ENCODE measurements around the gene FBXL20. TPM values are rescaled to one million over a fixed set of nuclear protein-coding genes. Genes with fewer than 3 reads are reported as not detected.
A peak's percentile ranks its signal among the peaks of the same experiment; 100 is the strongest.
"Not testable (repeated sequence)": the region's sequence is repeated elsewhere in the genome, so short reads cannot be mapped to it uniquely, and the experiment has no call there.

The FBXL20 gene
- polyA plus RNA-seq, 1 donor, result 16.8 TPM

GRCh38 chr17:39252788-39253460 lies 148.5 kb downstream of the FBXL20 start:
- DNase-seq, result no peak

- no peak for DNase-seq
Observed at GRCh38 chr17:39251997-39252396, 149.4 kb downstream of the FBXL20 start.

DNA sequence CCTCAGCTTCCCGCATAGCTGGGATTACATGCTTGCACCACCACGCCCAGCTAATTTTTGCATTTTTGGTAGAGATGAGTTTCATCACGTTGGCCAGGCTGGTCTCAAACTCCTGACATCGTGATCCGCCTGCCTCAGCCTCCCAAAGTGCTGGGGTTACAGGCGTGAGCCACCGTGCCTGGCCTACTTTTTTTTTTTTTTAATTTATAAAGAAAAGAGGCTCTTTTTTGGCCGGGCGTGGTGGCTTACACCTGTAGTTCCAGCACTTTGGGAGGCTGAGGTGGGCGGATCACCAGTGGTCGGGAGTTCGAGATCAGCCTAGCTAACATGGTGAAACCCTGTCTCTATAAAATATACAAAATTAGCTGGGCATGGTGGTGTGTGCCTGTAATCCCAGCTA lies 151.3 kb downstream of the FBXL20 start:
- not testable (repeated sequence) for DNase-seq

GRCh38 chr17:39246274-39246673 lies 155.2 kb downstream of the FBXL20 start:
- no peak for DNase-seq

DNA sequence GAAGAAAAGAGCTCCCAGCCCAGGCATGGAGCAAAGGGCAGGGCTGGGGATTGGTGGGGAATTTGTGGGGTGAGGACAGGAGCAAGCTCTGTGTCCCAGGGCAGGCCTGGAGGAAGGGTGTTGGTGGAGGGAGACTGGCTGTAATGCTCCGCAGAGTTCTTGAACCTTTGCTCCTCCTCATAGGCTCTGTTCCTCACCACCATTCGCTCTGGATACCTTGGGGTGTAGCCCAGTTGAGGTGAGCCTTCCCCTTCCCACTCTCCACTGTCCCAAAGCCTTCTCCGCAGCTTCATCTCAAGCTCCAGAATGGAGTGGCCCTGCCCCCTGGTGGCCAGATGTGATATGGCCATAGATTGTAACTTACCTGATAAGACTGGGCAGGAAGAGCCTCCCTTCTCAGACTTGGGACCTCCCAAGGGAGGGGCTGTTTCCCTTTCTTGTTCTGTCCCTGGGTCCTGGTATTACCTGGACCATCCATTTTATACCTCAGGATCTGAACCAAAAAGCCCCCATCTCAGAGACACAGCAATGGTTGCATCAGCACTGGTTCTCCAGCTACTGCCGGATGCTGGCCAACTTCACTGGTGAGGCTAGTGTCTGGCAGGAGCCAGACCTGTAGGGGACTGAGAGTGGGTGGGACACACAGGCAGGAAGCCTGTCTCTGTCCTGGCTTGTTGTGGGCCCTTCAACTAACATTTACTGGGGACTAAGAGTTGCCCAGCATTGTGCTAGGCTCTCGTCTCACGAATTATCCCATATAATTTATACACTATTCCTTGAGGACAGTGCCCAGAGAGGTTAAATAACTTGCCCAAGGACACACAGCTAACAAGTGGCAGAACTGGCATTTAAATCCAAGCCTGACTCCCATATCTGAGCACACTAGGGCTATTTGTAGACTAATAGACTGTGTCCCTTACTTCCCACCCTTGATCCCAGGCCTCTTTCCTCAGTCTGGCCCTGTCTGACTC lies 156.5 kb downstream of the FBXL20 start:
- peak; percentile 83 for DNase-seq

- DNase-seq, result no peak
Observed at GRCh38 chr17:39244016-39244599, 157.3 kb downstream of the FBXL20 start.

DNA sequence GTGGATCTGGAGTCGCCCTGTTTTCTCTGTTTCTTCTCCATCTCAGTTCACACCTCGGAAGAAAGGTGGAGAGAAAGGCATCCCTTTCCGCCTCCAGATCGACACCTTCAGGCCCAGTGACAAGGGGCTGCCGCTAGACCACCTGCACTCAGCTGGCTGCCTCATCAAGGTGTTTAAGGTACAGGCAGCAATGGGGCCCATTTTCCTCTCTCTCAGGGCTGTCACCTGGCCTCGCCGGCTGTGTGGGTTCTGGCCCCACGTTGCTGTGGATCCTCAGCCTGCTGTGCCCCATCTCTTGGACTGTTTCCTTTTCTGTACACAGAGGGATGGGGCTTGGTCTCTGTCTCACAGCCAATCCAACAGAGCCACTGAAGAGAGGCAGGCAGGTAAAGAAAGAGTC lies 158.3 kb downstream of the FBXL20 start:
- DNase-seq, result no peak

- DNase-seq, result no peak
Observed at GRCh38 chr17:39240631-39241030, 160.8 kb downstream of the FBXL20 start.

DNA sequence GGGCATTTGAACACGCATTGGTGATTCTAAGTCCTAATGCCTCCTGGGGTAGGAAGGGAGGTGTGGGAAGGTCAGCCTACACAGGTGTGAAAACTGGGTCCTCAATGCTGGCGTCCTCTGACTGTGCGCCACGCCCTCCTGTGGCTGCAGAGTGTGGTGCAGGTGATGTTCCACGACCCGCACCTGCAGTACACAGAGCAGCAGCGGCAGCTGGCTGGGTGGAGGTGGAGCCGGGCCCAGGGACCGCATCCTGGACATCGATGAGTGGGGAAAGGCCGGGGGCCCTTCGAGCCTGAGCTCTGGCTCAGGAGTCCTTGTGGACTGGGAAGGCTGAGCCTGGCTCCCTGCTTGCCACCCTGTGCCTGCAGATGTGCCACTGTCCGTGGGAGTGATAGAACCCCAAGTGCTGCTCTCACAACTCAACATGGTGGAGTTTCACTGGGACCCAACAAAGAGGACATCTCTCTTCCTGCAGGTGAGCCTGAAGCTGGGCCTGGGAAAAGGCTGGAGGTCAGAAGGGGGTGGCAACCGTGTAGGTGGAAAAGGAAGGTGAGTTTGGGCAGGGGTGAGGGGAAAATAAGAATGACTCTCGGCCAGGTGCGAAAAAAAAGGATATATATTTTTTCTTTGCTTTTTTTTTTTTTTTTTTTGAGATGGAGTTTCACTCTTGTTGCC lies 161.6 kb downstream of the FBXL20 start:
- DNase-seq, result no peak

DNA sequence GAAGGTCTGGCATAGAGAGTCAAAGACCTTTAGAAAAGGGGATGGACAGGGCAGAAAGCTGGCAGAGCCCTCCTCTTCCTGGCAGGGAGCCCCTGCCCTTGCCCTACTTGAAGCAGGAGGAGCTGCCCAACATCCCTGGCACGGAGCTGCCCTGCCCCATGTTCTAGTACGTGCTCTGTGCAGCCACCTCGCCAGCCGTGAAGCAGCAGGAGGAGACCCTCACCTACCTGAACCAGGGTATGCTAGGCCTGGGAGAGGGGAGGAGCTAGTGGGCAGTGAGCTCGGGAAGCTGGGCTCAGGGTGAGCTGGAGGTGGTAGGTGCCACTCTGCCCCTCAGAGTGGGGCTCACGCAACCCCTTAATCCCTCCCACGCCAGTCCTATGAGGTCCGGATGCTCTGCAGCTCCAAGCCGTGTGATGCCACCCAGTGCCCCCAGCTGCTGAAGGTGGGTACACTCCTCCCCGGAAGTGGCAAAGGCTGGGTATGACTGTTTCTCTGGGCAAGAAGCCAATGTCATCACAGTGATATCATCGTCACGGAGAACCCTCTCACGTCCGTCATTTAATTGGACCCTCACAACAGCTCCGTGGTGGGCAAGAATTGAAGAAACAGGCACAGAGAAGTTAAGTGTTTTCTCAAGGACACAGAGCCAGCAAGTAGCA lies 163.0 kb downstream of the FBXL20 start:
- no peak for DNase-seq

DNA sequence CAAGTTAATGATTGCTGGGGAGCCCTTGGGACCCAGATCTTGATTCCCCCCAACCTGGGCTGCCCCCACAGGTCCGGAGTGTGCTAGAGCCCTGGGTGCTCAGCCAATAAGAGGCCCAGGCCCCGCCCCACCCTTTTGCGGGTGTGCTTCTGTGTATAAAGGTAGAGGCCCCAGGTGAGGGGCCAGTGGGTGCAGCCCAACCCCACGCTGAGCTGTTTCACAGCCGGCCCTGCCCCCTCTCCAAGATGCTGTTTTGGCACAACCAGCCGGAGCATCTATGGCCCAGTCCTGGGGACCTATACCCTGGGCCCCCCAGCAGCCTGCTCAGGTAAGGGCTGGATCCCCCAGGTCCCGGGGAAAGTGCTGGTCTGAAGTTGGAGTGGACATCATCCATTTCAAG lies 163.8 kb downstream of the FBXL20 start:
- DNase-seq, result no peak

GRCh38 chr17:39236981-39237441 lies 164.4 kb downstream of the FBXL20 start:
- DNase-seq, result no peak

DNA sequence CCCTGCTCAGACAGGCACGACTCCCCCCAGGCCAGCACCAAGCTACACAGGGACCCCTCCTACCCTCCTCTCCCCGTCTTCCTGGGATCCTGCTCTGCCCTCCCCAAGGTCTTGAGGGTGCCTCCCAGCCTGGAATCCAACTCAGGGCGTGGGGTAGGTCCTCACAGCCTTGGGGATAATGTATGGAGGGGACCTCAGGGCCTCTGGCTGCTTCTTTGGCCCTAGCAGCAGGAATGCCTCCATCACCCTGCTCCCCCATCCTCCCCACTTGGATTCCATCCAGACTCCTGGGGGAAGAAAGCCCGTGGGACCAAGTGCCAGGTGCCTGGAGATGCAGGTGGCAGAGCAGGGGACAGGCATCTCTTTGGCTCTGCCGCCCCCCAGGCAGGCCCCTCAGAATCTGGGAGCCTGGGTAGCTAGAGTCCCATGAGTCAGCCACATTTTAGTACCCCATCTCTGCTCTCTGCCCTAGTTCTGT lies 164.9 kb downstream of the FBXL20 start:
- no peak for DNase-seq

- DNase-seq, result no peak
Observed at GRCh38 chr17:39235555-39236449, 165.6 kb downstream of the FBXL20 start.

DNA sequence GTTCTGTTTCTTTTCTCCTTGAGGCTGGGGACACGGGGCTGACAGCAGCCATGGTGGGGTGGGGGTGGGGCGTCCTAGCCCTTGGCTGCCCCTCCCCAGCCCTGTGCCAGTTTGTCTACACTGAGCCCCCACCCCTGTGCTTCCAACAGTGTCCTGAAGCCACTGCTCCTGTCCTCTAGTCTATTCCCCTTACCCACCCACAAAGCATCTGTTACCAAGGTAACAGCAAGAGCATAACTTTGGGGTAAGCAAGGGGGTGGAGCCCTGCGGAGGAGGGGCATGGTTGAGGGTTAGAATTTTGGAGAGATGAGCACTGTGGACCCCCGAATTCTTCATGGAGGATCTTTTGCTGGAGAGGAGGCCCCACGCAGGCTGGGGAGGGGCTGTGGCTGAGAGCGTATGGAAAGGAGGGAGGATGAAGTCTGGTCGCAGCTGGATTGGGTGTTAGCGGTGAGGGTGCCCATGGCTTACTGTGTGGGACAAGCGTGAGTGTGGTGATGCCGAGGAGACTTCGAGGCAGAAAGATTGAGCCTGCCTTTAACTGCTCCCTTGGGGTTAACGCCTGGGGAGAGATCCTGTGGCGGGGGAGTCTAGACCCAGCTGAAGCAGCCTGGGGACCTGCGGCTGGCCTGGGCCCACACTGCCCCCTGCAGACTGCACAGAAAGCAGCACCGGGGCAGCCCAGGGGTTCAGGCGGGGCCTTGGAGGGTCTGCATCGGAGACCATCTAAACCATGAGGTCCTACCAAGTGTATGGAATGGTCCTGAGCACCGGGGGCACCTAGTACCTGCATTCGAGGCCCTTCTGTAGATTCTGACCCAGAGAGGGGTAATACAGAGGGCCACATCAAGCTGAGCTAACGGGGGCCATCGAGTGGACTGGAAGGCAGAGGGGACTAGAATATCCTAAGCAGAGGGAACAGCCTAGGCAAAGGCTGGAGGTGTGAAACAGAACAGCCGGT lies 169.6 kb downstream of the FBXL20 start:
- DNase-seq, result no peak

GRCh38 chr17:39231091-39231561 lies 170.3 kb downstream of the FBXL20 start:
- DNase-seq, result no peak

DNA sequence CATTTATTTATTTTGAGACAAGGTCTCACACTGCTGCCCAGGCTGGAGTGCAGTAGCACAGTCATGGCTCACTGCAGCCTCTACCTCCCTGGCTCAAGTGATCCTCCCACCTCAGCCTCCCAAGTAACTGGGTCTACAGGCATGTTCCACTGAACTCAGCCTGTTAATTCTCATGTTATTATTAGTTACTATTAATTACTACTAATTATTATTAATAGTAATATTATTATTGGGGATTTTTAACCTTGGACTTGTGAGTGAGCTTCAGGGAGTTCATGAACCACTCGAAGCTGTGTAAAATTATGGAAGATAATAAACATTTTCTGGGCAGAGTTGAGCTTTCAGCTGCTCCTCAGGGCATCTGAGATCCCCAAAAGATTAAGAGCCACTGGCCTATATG lies 171.1 kb downstream of the FBXL20 start:
- DNase-seq, result no peak

GRCh38 chr17:39229274-39229913 lies 172.0 kb downstream of the FBXL20 start:
- DNase-seq, result no peak

Measured in left kidney (tissue), 2 donors.